ENCODE measurements around the gene RNF114.
"Not testable (repeated sequence)": the region's sequence is repeated elsewhere in the genome, so short reads cannot be mapped to it uniquely, and the experiment has no call there.

Gene RNF114

GRCh38 chr20:49987015-49987867, 51.0 kb downstream of the RNF114 start:
- DNase-seq = no peak

DNA sequence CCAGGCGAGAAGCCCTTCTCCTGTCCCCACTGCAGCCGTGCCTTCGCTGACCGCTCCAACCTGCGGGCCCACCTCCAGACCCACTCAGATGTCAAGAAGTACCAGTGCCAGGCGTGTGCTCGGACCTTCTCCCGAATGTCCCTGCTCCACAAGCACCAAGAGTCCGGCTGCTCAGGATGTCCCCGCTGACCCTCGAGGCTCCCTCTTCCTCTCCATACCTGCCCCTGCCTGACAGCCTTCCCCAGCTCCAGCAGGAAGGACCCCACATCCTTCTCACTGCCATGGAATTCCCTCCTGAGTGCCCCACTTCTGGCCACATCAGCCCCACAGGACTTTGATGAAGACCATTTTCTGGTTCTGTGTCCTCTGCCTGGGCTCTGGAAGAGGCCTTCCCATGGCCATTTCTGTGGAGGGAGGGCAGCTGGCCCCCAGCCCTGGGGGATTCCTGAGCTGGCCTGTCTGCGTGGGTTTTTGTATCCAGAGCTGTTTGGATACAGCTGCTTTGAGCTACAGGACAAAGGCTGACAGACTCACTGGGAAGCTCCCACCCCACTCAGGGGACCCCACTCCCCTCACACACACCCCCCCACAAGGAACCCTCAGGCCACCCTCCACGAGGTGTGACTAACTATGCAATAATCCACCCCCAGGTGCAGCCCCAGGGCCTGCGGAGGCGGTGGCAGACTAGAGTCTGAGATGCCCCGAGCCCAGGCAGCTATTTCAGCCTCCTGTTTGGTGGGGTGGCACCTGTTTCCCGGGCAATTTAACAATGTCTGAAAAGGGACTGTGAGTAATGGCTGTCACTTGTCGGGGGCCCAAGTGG, 51.9 kb downstream of the RNF114 start:
- no peak for DNase-seq

GRCh38 chr20:49989234-49990065, 53.3 kb downstream of the RNF114 start:
- no peak for DNase-seq

- no peak for DNase-seq
Observed at GRCh38 chr20:49990271-49990720, 54.1 kb downstream of the RNF114 start.

GRCh38 chr20:49993301-49993751, 57.1 kb downstream of the RNF114 start:
- peak; percentile 46 to 62 for DNase-seq

DNA sequence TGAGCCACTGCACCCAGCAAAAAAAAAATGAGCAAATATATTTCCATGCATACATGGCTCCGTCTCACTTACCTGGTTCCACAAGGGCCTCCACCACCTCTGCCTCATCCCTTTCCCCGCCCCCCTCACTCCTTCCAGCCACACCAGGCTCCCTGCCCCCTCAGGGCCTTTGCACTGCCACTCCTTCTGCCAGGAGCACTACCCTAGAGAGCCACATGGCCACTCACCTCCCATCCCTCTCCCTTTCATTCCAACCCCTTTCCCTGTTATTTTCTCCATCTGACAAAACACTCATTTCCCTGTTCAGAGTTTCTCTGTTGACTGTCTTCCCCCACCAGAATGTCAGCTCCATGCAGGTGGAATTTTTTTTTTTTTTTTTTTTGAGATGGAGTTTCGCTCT, 59.4 kb downstream of the RNF114 start:
- DNase-seq = no peak

DNA sequence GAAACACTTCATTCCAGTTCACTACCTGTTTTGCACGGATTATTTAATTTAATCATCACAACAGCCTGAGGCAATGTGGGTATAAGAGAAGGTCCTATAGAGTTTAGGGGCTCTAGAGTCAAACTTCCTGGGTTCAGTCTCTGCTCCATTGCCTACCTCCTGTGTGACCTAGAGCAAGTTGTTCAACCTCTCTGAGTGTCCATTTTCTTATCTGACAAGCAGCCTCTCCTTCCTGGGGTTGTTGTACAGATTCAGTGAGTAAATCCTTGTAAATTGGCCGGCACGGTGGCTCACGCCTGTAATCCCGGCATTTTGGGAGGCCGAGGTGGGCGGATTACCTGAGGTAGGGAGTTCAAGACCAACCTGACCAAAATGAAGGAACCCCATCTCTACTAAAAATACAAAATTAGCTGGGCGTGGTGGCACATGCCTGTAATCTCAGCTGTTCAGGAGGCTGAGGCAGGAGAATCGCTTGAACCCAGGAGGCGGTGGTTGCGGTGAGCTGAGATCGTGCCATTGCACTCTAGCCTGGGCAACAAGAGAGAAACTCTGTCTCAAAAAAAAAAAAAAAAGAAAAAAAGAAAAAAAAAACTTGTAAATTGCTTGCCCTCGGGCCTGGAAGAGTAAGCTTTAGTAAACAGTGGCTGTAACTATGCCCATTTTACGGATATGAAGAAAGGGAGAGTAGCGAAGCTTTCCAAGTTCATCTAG, 62.4 kb downstream of the RNF114 start:
- not testable (repeated sequence) for DNase-seq

GRCh38 chr20:49999329-49999728, 63.1 kb downstream of the RNF114 start:
- no peak for DNase-seq

DNA sequence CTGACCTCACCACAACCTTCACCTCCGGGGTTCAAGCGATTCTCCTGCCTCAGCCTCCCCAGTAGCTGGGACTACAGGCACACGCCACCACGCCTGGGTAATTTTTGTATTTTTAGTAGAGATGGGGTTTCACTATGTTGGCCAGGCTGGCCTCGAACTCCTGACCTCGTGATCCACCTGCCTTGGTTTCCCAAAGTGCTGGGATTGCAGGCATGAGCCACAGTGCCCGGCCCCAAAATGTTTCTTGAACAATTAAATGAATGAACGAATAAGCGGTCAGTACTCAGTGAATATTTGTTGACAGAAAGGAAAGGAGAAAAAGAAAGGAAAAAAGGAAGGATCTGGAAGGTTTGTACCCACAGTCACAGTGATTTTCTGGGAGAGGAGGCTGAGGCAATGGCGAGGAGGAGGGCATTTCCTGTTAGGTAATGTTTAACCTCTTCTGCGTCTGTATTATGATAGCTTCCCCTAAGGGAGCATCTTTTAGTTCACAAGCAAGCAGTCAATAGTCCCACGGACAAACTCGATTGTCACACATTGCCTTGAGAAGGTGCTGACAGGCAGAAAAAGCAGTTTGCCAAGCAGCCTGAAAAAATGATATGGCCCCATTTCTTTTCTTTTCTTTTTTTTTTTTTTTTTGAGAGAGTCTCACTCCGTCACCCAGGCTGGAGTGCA, 64.5 kb downstream of the RNF114 start:
- not testable (repeated sequence) for DNase-seq

GRCh38 chr20:50001784-50002311, 65.7 kb downstream of the RNF114 start:
- DNase-seq = no peak

DNA sequence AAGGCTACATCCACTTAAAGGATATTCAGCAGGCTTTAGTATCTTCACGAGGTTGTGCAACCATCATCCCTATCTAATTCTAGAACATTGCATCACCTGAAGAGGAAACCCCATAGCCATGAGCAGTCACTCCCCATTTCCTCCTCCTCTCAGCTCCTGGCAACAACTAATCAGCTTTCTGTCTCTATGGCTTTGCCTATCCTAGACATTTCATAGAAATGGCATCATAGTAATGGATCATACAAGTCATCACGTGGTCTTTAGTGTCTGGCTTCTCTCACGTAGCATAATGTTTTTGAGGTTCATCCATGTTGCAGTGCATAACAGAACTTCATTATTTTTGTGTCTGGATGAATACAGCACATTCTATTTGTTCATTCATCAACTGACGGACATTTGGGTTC, 67.1 kb downstream of the RNF114 start:
- peak; percentile 93 to 96 for DNase-seq

Data from AML-193 (cell line).